ENCODE data around the gene EHMT1.

DNA sequence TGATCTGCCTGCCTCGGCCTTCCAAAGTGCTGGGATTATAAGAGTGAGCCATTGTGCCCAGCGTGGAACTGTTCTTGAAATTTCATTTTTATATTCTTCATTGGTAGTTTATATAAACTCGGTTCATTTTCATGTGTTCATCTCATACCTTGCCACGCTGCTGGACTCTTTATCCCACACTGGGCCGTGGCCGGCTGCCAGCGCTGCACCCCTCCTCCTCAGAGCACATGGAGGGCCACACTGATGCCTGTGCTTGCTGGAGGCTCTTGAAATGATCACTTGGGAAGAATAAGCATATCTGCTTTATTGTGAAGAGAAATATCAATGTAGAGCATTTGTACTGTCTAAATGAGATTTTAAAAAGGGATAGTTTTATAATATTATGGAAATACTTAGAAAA, 69.5 kb downstream of the EHMT1 start:
- TF ChIP-seq, protein P1, sequence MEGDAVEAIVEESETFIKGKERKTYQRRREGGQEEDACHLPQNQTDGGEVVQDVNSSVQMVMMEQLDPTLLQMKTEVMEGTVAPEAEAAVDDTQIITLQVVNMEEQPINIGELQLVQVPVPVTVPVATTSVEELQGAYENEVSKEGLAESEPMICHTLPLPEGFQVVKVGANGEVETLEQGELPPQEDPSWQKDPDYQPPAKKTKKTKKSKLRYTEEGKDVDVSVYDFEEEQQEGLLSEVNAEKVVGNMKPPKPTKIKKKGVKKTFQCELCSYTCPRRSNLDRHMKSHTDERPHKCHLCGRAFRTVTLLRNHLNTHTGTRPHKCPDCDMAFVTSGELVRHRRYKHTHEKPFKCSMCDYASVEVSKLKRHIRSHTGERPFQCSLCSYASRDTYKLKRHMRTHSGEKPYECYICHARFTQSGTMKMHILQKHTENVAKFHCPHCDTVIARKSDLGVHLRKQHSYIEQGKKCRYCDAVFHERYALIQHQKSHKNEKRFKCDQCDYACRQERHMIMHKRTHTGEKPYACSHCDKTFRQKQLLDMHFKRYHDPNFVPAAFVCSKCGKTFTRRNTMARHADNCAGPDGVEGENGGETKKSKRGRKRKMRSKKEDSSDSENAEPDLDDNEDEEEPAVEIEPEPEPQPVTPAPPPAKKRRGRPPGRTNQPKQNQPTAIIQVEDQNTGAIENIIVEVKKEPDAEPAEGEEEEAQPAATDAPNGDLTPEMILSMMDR (IDR thresholded peaks at IDR 0.05; ENCODE audit: low read length): no peak
- no peak for TF ChIP-seq EZH2 (IDR thresholded peaks at IDR 0.05; ENCODE audit: borderline replicate concordance, low read length)

Measured in OCI-LY1 (cell line).